Caco-2 (cell line): ENCODE data around the gene SLC6A6. TPM values are rescaled to one million over a fixed set of nuclear protein-coding genes. Genes with fewer than 3 reads are reported as not detected.

Experiments used
- BruUV-seq: library from RNA; stranded (reverse); fragments of 400-500 nt; replicated peaks from 2 replicates; lab custom pipeline; 2021; lab: Mats Ljungman, UMichigan
- CTCF ChIA-PET: fragments of 300-600 bp; sonication (Branson Sonifier 250); formaldehyde crosslinking; loops from one replicate; lab custom pipeline; 2022; ENCODE audit warnings: antibody characterized with exemption; lab: Charles Lee
- POLR2A ChIA-PET: fragments of 300-600 bp; sonication (Branson Sonifier 250); formaldehyde crosslinking; loops from one replicate; lab custom pipeline; 2022; ENCODE audit warnings: antibody characterized with exemption; lab: Charles Lee
- DNase-seq, 2 experiments: peaks; one replicate each; pipeline versions ENCODE4 v3.0.0 to v3.0.0-alpha.2; 2020 to 2022
- H3K27me3 ChIP-seq: replicated peaks from 2 replicates; pipeline ENCODE4 v1.6.0; 2011; ENCODE audit warnings: low read length; ENCODE audit not compliant: control insufficient read depth, insufficient read depth
- H3K36me3 ChIP-seq: 2 replicates; pipeline ENCODE4 v1.5.1; 2011; ENCODE audit warnings: low read length; ENCODE audit not compliant: control insufficient read depth, insufficient read depth
- H3K4me1 ChIP-seq: fragments of 250-450 bp; sonication (Bioruptor Pico); 2 replicates; pipeline ENCODE4 v1.5.1; 2020; ENCODE audit warnings: mild to moderate bottlenecking
- H3K4me3 ChIP-seq: 2 replicates; pipeline ENCODE4 v1.5.1; 2011; ENCODE audit warnings: low read depth, mild to moderate bottlenecking, control low read depth, low read length
- H3K9me3 ChIP-seq: fragments of 250-450 bp; sonication (Bioruptor Pico); 2 replicates; pipeline ENCODE4 v1.5.1; 2020; ENCODE audit warnings: mild to moderate bottlenecking, moderate library complexity
- H3K27ac Mint-ChIP-seq: one replicate; pipeline ENCODE4 v1.8.0; 2022; ENCODE audit warnings: mixed read lengths; ENCODE audit not compliant: unreplicated experiment
- H3K27me3 Mint-ChIP-seq: one replicate; pipeline ENCODE4 v1.8.0; 2022; ENCODE audit warnings: mixed read lengths; ENCODE audit not compliant: insufficient read depth, unreplicated experiment
- H3K36me3 Mint-ChIP-seq: one replicate; pipeline ENCODE4 v1.8.0; 2022; ENCODE audit warnings: mild to moderate bottlenecking, mixed read lengths; ENCODE audit not compliant: insufficient read depth, unreplicated experiment
- H3K4me1 Mint-ChIP-seq: one replicate; pipeline ENCODE4 v1.8.0; 2022; ENCODE audit warnings: low read depth, mixed read lengths; ENCODE audit not compliant: unreplicated experiment
- H3K4me3 Mint-ChIP-seq: one replicate; pipeline ENCODE4 v1.8.0; 2022; ENCODE audit warnings: mild to moderate bottlenecking, moderate library complexity, mixed read lengths; ENCODE audit not compliant: unreplicated experiment
- H3K9me3 Mint-ChIP-seq: one replicate; pipeline ENCODE4 v1.8.0; 2022; ENCODE audit warnings: mixed read lengths; ENCODE audit not compliant: unreplicated experiment
- CTCF ChIP-seq, 2 experiments: fragments of 200-600 bp in 1 of 2; IDR thresholded peaks; 1 replicate in 1 of 2; 2 replicates in 1 of 2; pipeline versions ENCODE4 v1.5.1 to v1.8.0; 2011 to 2022; ENCODE audit warnings: antibody characterized with exemption in 1 of 2, control low read depth in 1 of 2, inconsistent platforms in 1 of 2, low read depth in 1 of 2, low read length in 1 of 2, mild to moderate bottlenecking in 1 of 2, moderate library complexity in 1 of 2; ENCODE audit not compliant: insufficient read depth in 1 of 2, severe bottlenecking in 1 of 2, unreplicated experiment in 1 of 2
- intact Hi-C: fragments of 100-400 bp; cut with micrococcal nuclease; formaldehyde crosslinking; loops from one replicate; pipeline ENCODE4 v1.10.0; 2022; ENCODE audit not compliant: unreplicated experiment
- total RNA-seq: library from RNA; stranded (reverse); gene quantifications from 2 replicates; pipeline ENCODE4 v1.2.3, GENCODE V29; 2022

Gene SLC6A6
- total RNA-seq, 1 experiment from 2014 or later = 49.6 TPM

DNA sequence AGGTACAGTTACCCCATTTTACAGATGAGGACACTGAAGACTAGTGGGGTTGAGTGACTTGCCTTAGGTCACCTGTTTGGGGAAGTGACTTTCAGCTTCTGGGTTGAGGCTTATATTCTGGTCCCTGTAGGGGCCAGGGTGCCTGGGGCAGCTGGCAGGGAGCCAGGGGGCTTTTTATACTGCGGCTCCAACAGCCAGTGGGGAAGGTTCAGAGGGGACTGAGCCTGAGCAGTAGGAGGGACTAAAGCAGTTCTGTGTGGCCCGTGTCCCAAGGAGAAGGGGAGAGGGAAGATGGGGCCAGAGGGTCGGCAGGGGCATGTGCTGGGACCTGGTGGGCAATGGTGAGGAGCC, 37.7 kb downstream of the SLC6A6 start:
- H3K9me3 ChIP-seq = no peaks in the 10 kb centered on the region
- no peak overlapping the region for H3K4me3 ChIP-seq
- no peak for DNase-seq
- H3K27me3 Mint-ChIP-seq = no peaks in the 10 kb centered on the region
- no peaks in the 10 kb centered on the region for H3K9me3 Mint-ChIP-seq
- CTCF ChIA-PET = no interaction called here
- H3K36me3 Mint-ChIP-seq = peaks cover 21% of the 10 kb centered on the region
- H3K27ac Mint-ChIP-seq = peak overlapping the region; percentile 13
- POLR2A ChIA-PET = no interaction called here
- no peaks in the 10 kb centered on the region for H3K4me1 Mint-ChIP-seq
- H3K27me3 ChIP-seq = no peaks in the 10 kb centered on the region
- no peaks in the 10 kb centered on the region; the same call in 1 of the 2 replicates for H3K36me3 ChIP-seq
- no peak overlapping the region for H3K4me3 Mint-ChIP-seq
- intact Hi-C loops = no loop called here
- TF ChIP-seq CTCF (IDR thresholded peaks at IDR 0.05; ENCODE audit: insufficient read depth in 1 of 2, low read depth in 1 of 2, low read length in 1 of 2, severe bottlenecking in 1 of 2, unreplicated experiment in 1 of 2) = no peak
- no TSS peak for BruUV-seq
- no peaks in the 10 kb centered on the region for H3K4me1 ChIP-seq

DNA sequence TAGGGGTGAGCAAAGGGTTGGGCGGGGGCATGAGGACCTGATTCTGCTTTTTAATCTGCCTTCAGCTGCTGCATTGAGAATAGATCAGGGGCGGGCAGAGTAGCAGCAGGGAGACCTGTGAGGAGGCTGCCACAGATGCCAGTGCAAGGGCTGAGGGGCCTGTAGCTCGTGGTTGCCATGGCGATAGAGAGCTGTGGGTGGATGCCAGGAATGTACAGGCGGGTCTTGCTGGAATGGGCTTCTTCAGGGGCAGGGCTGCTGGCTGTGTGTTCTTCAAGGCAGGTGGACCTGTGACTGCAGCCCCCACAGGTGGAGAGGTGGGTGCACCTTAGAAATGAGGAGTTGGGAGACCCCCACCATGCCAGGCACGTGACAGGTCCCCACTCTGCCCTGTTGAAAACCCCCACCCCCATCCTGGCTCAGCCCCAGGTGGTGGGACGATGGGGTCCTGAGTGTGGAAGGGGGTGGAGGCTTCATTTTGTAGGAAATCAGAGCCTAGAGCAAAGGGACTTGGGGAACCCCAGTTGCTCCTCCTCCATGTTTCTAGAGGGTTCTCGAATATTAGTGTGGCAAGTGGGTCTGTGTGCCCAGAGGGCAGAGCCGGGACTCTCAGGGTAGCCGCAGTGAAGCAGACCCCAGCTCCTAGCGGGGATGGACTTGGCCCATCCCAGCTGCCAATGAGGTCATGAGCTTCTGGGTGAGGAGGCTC, 38.3 kb downstream of the SLC6A6 start:
- DNase-seq = no peak
- POLR2A ChIA-PET = no interaction called here
- H3K4me3 Mint-ChIP-seq = no peak overlapping the region

DNA sequence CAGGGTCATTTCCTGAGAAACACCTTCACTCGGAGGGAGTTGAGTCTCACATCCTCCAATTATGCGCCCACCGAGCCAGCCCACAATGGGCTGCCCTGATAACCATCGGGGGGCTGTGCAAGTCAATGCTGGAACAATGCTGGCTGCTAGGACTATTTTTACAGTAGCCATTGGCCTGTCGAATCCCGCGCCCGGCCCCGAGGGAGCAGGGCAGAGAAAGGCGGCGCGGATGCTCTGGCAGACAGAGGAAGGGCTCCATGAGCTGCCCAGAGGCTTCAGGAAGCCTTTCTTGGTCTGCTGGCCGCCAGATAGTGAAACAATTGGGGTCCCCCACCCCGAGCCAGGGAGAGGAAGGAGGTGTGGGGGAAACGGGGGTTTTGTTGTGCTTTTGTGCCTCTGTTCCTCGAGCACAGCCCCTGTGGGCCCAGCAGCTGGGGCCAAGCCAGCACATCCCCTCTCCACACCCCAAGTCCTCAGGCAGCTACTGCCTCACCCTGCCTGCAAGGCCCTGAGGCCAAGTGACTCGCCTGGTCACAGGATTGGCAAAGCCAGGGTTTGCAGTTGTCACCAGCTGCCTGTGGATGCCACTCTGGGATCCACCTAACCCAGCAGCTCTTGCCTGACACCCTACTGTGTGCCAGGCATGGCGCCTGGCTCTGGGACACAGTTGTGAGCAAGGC, 39.0 kb downstream of the SLC6A6 start:
- Histone ChIP-seq H3K4me1 (no peaks in the 10 kb centered on the region), H3K4me3 (no peak overlapping the region), H3K9me3 (no peaks in the 10 kb centered on the region), H3K36me3 (no peaks in the 10 kb centered on the region; the same call in 1 of the 2 replicates), H3K27me3 (no peaks in the 10 kb centered on the region)
- BruUV-seq = no TSS peak
- TF ChIP-seq CTCF (IDR thresholded peaks at IDR 0.05; ENCODE audit: insufficient read depth in 1 of 2, low read depth in 1 of 2, low read length in 1 of 2, severe bottlenecking in 1 of 2, unreplicated experiment in 1 of 2) = no peak
- intact Hi-C loops = no loop called here
- no peak overlapping the region for H3K4me3 Mint-ChIP-seq
- POLR2A ChIA-PET = no interaction called here
- no peak for DNase-seq
- peaks cover 26% of the 10 kb centered on the region for H3K36me3 Mint-ChIP-seq
- H3K27ac Mint-ChIP-seq = no peak overlapping the region
- CTCF ChIA-PET = no interaction called here
- no peaks in the 10 kb centered on the region for H3K4me1 Mint-ChIP-seq
- no peaks in the 10 kb centered on the region for H3K9me3 Mint-ChIP-seq
- H3K27me3 Mint-ChIP-seq = no peaks in the 10 kb centered on the region

More for the DNA sequence above, 38.3 kb downstream of the SLC6A6 start:
- Histone ChIP-seq H3K27me3 (no peaks in the 10 kb centered on the region), H3K9me3 (no peaks in the 10 kb centered on the region), H3K4me1 (no peaks in the 10 kb centered on the region), H3K36me3 (no peaks in the 10 kb centered on the region; the same call in 1 of the 2 replicates), H3K4me3 (no peak overlapping the region)
- no peaks in the 10 kb centered on the region for H3K9me3 Mint-ChIP-seq
- no peak for TF ChIP-seq CTCF (IDR thresholded peaks at IDR 0.05; ENCODE audit: insufficient read depth in 1 of 2, low read depth in 1 of 2, low read length in 1 of 2, severe bottlenecking in 1 of 2, unreplicated experiment in 1 of 2)
- no peaks in the 10 kb centered on the region for H3K4me1 Mint-ChIP-seq
- H3K27me3 Mint-ChIP-seq = no peaks in the 10 kb centered on the region
- CTCF ChIA-PET = no interaction called here
- H3K36me3 Mint-ChIP-seq = peaks cover 27% of the 10 kb centered on the region
- peak overlapping the region; percentile 13 for H3K27ac Mint-ChIP-seq
- no TSS peak for BruUV-seq
- intact Hi-C loops = no loop called here
